T-cell (primary cell): ENCODE measurements around the gene ARMH1. TPM values are rescaled to one million over a fixed set of nuclear protein-coding genes. Genes with fewer than 3 reads are reported as not detected.

Experiments
- ATAC-seq, 4 experiments: fragments of 200-7000 bp in 3 of 4; fragments of 150-1000 bp in 1 of 4; cut with Tn5 transposase; replicated peaks in 1 of 4; 1 replicate in 3 of 4; 2 replicates in 1 of 4; pipeline ENCODE4 v1.10.0; 2021; ENCODE audit warnings: moderate library complexity in 3 of 4, mild to moderate bottlenecking in 2 of 4, moderate number of reproducible peaks in 1 of 4
- CTCF ChIA-PET, 2 donors: fragments of 300-600 bp; sonication (Branson Sonifier 250); formaldehyde crosslinking; loops; one replicate each; lab custom pipeline; 2022; ENCODE audit warnings: antibody characterized with exemption in 2 of 2; lab: Charles Lee
- POLR2A ChIA-PET, 2 donors: fragments of 300-600 bp; sonication (Branson Sonifier 250); formaldehyde crosslinking; loops; one replicate each; lab custom pipeline; 2022; ENCODE audit warnings: antibody characterized with exemption in 2 of 2; lab: Charles Lee
- DNase-seq, 35 experiments: peaks; one replicate each; pipeline versions ENCODE4 v3.0.0 to v3.0.0-alpha.2; 2013 to 2023
- H3K27ac ChIP-seq: one replicate; pipeline ENCODE4 v1.5.1; 2013; ENCODE audit warnings: low read length
- H3K27me3 ChIP-seq, 2 experiments: replicated peaks in 1 of 2; 1 replicate in 1 of 2; 2 replicates in 1 of 2; pipeline versions ENCODE4 v1.6.1 to v1.7.0; 2013; ENCODE audit warnings: low read length in 1 of 2, mixed read lengths in 1 of 2; ENCODE audit not compliant: control insufficient read depth in 2 of 2, insufficient read depth in 2 of 2; ENCODE audit errors: extremely low read depth in 1 of 2
- H3K36me3 ChIP-seq, 2 donors: 1 replicate in 1 of 2; 2 replicates in 1 of 2; pipeline versions ENCODE4 v1.6.1 to v1.7.0; 2013; ENCODE audit warnings: low read length in 1 of 2; ENCODE audit not compliant: control insufficient read depth in 2 of 2, insufficient read depth in 1 of 2; ENCODE audit errors: extremely low read depth in 1 of 2
- H3K4me1 ChIP-seq, 2 experiments: 1 replicate in 1 of 2; 2 replicates in 1 of 2; pipeline versions ENCODE4 v1.6.1 to v1.7.0; 2013; ENCODE audit warnings: low read length in 2 of 2, mixed read lengths in 1 of 2; ENCODE audit not compliant: insufficient read depth in 2 of 2, control insufficient read depth in 1 of 2; ENCODE audit errors: extremely low read depth in 1 of 2
- H3K4me3 ChIP-seq, 2 donors: 1 replicate in 1 of 2; 2 replicates in 1 of 2; pipeline versions ENCODE4 v1.5.1 to v1.7.0; 2013; ENCODE audit warnings: mild to moderate bottlenecking in 2 of 2, low read length in 1 of 2, moderate library complexity in 1 of 2; ENCODE audit not compliant: control insufficient read depth in 1 of 2; ENCODE audit errors: extremely low read depth in 1 of 2
- H3K9me3 ChIP-seq: 2 replicates; pipeline ENCODE4 v1.7.0; 2013
- H3K27ac Mint-ChIP-seq, 2 donors: one replicate each; pipeline ENCODE4 v1.8.0; 2020 to 2021; ENCODE audit warnings: mild to moderate bottlenecking in 2 of 2, mixed read lengths in 2 of 2
- H3K27me3 Mint-ChIP-seq, 2 donors: one replicate each; pipeline ENCODE4 v1.8.0; 2021 to 2022; ENCODE audit warnings: mixed read lengths in 2 of 2
- H3K36me3 Mint-ChIP-seq: one replicate; pipeline ENCODE4 v1.8.0; 2021; ENCODE audit warnings: mixed read lengths
- H3K4me1 Mint-ChIP-seq, 3 donors: one replicate each; pipeline ENCODE4 v1.8.0; 2020 to 2022; ENCODE audit warnings: mixed read lengths in 3 of 3, mild to moderate bottlenecking in 1 of 3
- H3K4me3 Mint-ChIP-seq, 3 donors: one replicate each; pipeline ENCODE4 v1.8.0; 2020 to 2022; ENCODE audit warnings: mild to moderate bottlenecking in 3 of 3, mixed read lengths in 3 of 3, moderate library complexity in 3 of 3
- H3K9me3 Mint-ChIP-seq, 3 donors: one replicate each; pipeline ENCODE4 v1.8.0; 2020 to 2022; ENCODE audit warnings: mixed read lengths in 3 of 3
- WGBS: methylation state at CpG from one replicate; pipeline ENCODE4 v1.1.5; 2013; ENCODE audit warnings: missing lambda C conversion rate; ENCODE audit not compliant: insufficient coverage; 5-methylcytosine and 5-hydroxymethylcytosine counted together
- total RNA-seq, 35 experiments: library from RNA in 6 of 35; stranded (reverse) in 6 of 35; fragments of 120-200 nt in 1 of 35; gene quantifications; one replicate each; pipeline versions ENCODE4 v1.2.1 to v1.2.4 and lab custom pipeline; 2013 to 2026

ARMH1 gene
- total RNA-seq, 5 donors from 2014 or later (not counting 1 experiment from before 2014, with no cell fraction given) = 49.5 to 102 (median 89.7) TPM

GRCh38 chr1:44678626-44679025 is 4.1 kb downstream of the ARMH1 start:
- Mint-ChIP-seq H3K27me3 (no peaks in the 10 kb centered on the region), H3K4me3 (no peak overlapping the region), H3K4me1 (peaks cover 10 to 12% (median 10%) of the 10 kb centered on the region in 3 donors), H3K36me3 (no peaks in the 10 kb centered on the region), H3K9me3 (no peaks in the 10 kb centered on the region), H3K27ac (no peak overlapping the region)
- no peaks in the 10 kb centered on the region for H3K36me3 ChIP-seq
- peaks cover 0 to 10% of the 10 kb centered on the region in 2 experiments for H3K4me1 ChIP-seq
- no CpG with 5 or more reads among the region's 4 CpGs for WGBS
- no peaks in the 10 kb centered on the region for H3K27me3 ChIP-seq
- no peak overlapping the region for H3K27ac ChIP-seq
- no peak for DNase-seq
- no peaks in the 10 kb centered on the region for H3K9me3 ChIP-seq
- CTCF ChIA-PET = no interaction called here
- POLR2A ChIA-PET = no interaction called here
- no peak for ATAC-seq
- H3K4me3 ChIP-seq = no peak overlapping the region

GRCh38 chr1:44679468-44679867 is 5.0 kb downstream of the ARMH1 start:
- no peaks in the 10 kb centered on the region for H3K36me3 Mint-ChIP-seq
- Histone ChIP-seq H3K4me1 (peaks cover 0 to 7% of the 10 kb centered on the region in 2 experiments), H3K9me3 (no peaks in the 10 kb centered on the region), H3K4me3 (no peak overlapping the region), H3K36me3 (no peaks in the 10 kb centered on the region), H3K27ac (no peak overlapping the region), H3K27me3 (no peaks in the 10 kb centered on the region)
- WGBS = no CpG with 5 or more reads among the region's 5 CpGs
- no peaks in the 10 kb centered on the region for H3K9me3 Mint-ChIP-seq
- peaks cover 6 to 9% (median 7%) of the 10 kb centered on the region in 3 donors for H3K4me1 Mint-ChIP-seq
- DNase-seq (no peak), ATAC-seq (no peak)
- ChIA-PET POLR2A (no interaction called here), CTCF (no interaction called here)
- no peak overlapping the region for H3K27ac Mint-ChIP-seq
- no peaks in the 10 kb centered on the region for H3K27me3 Mint-ChIP-seq
- H3K4me3 Mint-ChIP-seq = no peak overlapping the region

GRCh38 chr1:44681905-44682882 is 7.7 kb downstream of the ARMH1 start:
- no peaks in the 10 kb centered on the region for H3K27me3 Mint-ChIP-seq
- H3K9me3 Mint-ChIP-seq = no peaks in the 10 kb centered on the region
- H3K36me3 Mint-ChIP-seq = no peaks in the 10 kb centered on the region
- Histone ChIP-seq H3K9me3 (no peaks in the 10 kb centered on the region), H3K4me1 (no peaks in the 10 kb centered on the region), H3K27me3 (no peaks in the 10 kb centered on the region), H3K36me3 (no peaks in the 10 kb centered on the region), H3K4me3 (no peak overlapping the region), H3K27ac (no peak overlapping the region)
- WGBS = 100% methylated on average over 6 of the region's 14 CpGs
- H3K4me3 Mint-ChIP-seq = no peak overlapping the region
- ATAC-seq = no peak
- H3K4me1 Mint-ChIP-seq = peaks cover 0 to 6% (median 0%) of the 10 kb centered on the region in 3 donors
- no peak overlapping the region for H3K27ac Mint-ChIP-seq
- DNase-seq = no peak
- ChIA-PET CTCF (no interaction called here), POLR2A (no interaction called here)

GRCh38 chr1:44682883-44683265 is 8.4 kb downstream of the ARMH1 start:
- Mint-ChIP-seq H3K9me3 (no peaks in the 10 kb centered on the region), H3K4me3 (no peak overlapping the region), H3K27ac (no peak overlapping the region), H3K4me1 (peaks cover 0 to 6% (median 0%) of the 10 kb centered on the region in 3 donors), H3K36me3 (no peaks in the 10 kb centered on the region), H3K27me3 (no peaks in the 10 kb centered on the region)
- DNase-seq (no peak), ATAC-seq (no peak)
- Histone ChIP-seq H3K27ac (no peak overlapping the region), H3K9me3 (no peaks in the 10 kb centered on the region), H3K4me1 (no peaks in the 10 kb centered on the region), H3K36me3 (no peaks in the 10 kb centered on the region), H3K27me3 (no peaks in the 10 kb centered on the region), H3K4me3 (no peak overlapping the region)
- WGBS = 100% methylated on average over 2 of the region's 3 CpGs
- ChIA-PET CTCF (no interaction called here), POLR2A (no interaction called here)

GRCh38 chr1:44684525-44684924 is 10.0 kb downstream of the ARMH1 start:
- no peak overlapping the region for H3K27ac ChIP-seq
- no CpG with 5 or more reads among the region's 1 CpG for WGBS
- ATAC-seq = no peak

GRCh38 chr1:44685218-44685617 is 10.7 kb downstream of the ARMH1 start:
- CTCF ChIA-PET = no interaction called here
- no peak for ATAC-seq
- no peaks in the 10 kb centered on the region for H3K27me3 Mint-ChIP-seq

More at GRCh38 chr1:44684525-44684924, 10.0 kb downstream of the ARMH1 start:
- Mint-ChIP-seq H3K27me3 (no peaks in the 10 kb centered on the region), H3K9me3 (no peaks in the 10 kb centered on the region), H3K4me1 (peaks cover 0 to 6% (median 0%) of the 10 kb centered on the region in 3 donors), H3K27ac (no peak overlapping the region), H3K36me3 (no peaks in the 10 kb centered on the region), H3K4me3 (no peak overlapping the region)
- Histone ChIP-seq H3K9me3 (no peaks in the 10 kb centered on the region), H3K4me1 (no peaks in the 10 kb centered on the region), H3K4me3 (no peak overlapping the region), H3K36me3 (no peaks in the 10 kb centered on the region), H3K27me3 (no peaks in the 10 kb centered on the region)
- ChIA-PET POLR2A (no interaction called here), CTCF (interaction anchor here in 1 of 2 donors (0.6 kb wide), 1 partner anchor 31 kb away, joined by 3 read pairs; no protein-coding TSS in a partner anchor)
- no peak for DNase-seq

More at GRCh38 chr1:44685218-44685617, 10.7 kb downstream of the ARMH1 start:
- no peak for DNase-seq
- Histone ChIP-seq H3K4me1 (no peaks in the 10 kb centered on the region), H3K27me3 (no peaks in the 10 kb centered on the region), H3K36me3 (no peaks in the 10 kb centered on the region), H3K27ac (no peak overlapping the region), H3K4me3 (no peak overlapping the region), H3K9me3 (no peaks in the 10 kb centered on the region)
- Mint-ChIP-seq H3K36me3 (no peaks in the 10 kb centered on the region), H3K9me3 (no peaks in the 10 kb centered on the region), H3K4me3 (no peak overlapping the region), H3K4me1 (peaks cover 0 to 6% (median 0%) of the 10 kb centered on the region in 3 donors), H3K27ac (no peak overlapping the region)
- POLR2A ChIA-PET = no interaction called here
- no CpG with 5 or more reads among the region's 4 CpGs for WGBS
